Right kidney (tissue), 1 donor: ENCODE data around the gene APMAP.
"Not testable (repeated sequence)": the region's sequence is repeated elsewhere in the genome, so short reads cannot be mapped to it uniquely, and the experiment has no call there.

Experiments
- DNase-seq: peaks from one replicate; pipeline ENCODE4 v3.0.0-alpha.2; 2016

The APMAP gene

GRCh38 chr20:25007491-25008305, 15.1 kb upstream of the APMAP start:
- no peak for DNase-seq

GRCh38 chr20:25006431-25007167, 14.0 kb upstream of the APMAP start:
- no peak for DNase-seq

- no peak for DNase-seq
These were observed 13.1 kb upstream of the APMAP start for GRCh38 chr20:25005661-25006060.

DNA sequence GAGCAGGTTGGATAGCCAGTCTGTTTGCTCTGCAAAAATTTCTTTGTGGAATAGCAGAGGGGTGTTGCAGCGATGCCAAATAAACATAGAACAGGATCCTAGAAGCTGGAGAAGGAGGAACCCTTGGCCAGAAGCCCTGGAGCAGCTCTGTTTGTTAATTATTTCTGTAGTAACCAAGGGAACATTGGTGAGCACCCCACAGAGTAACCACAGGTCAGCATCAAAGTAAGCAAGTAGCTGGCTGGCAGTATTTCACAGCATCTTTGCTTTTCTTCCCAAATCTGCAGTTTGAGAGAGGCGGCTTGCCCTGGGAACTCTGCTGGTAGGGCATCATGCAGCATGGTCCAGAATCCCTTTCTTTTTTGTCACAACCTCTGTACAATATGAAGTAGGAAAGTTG, 12.7 kb upstream of the APMAP start:
- DNase-seq, result no peak

DNA sequence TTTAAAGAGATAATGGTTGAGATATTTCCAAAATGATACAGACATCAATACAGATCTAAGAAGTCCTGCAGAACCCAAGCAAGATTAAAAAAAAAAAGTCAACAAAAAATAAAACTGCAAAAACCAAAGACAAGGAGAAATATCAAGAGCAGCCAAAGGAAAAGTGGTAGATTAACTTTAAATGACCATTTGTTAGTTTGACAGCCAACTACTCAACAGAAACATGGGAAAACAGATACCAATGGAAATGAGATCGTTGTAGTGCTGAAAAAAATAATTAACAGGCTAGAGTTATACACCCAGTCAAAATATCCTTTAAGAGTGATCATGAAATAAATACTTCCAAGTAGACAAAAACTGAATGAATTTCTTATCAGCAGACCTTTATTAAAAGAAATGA, 10.5 kb upstream of the APMAP start:
- no peak for DNase-seq

GRCh38 chr20:25001323-25001722, 8.8 kb upstream of the APMAP start:
- not testable (repeated sequence) for DNase-seq

DNA sequence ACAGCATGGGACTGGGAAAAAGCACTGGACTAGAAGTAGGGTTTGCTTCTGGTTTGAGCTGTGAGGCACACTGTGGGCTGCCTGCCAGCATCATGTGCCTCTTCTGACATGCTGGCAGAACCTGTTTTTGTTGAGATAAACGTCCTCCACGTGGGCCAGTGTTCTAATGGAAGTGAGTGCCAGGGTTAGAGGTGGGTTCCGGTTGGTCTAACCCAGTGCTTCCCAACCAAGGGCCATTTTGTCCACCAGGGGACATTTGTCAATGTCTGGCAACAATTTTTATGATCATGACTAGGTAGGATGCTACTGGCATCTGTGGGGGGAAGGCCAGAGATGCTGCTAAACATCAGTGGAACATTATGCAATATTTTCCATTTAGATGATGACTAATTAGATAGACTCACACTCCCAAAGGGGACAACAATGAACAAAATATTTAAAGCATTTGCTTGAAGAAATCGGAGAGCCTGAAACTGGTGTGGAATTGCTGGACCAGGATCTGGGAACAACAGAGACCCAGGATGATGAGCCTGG, 7.8 kb upstream of the APMAP start:
- DNase-seq, result no peak

- no peak for DNase-seq
These were observed 7.0 kb upstream of the APMAP start for GRCh38 chr20:24999568-24999967.

DNA sequence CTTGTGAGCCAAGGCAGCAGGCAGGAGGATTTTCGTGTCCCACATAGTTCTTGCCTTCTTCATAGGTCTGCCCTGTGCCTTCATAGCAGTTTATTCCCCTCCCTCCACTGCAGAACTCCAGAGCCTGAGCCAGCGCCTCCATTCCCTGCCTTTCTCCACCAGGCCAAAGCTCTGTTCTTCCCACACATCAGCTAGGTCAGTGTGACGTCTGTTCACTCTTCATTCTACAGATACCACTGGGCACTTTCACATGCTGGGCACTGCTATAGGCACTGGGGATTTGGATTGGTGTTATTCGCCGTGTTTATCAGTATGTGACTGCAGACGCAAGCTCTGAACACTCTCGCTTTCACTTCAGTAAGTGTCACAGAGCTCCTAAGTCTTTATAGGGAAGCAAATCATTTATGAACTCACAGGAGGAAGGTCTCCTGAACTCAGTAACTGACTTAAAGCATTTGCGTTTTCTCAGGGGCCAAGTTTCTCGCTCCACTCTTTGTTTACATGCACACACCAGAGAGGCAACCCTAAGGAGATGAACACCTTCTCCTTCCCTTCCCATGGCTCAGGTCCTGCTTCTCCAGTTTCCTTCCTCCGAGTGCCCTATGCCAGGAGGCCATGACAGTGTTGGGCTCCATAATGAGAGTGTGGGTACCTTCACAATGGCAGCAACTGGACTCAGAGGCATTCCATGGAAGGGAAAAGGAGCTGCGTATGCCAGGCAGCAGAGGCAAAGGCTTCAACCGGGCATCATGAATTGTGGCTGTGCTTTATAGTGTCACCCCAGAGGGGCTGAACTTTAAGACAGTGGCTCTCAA, 6.3 kb upstream of the APMAP start:
- DNase-seq, result no peak

DNA sequence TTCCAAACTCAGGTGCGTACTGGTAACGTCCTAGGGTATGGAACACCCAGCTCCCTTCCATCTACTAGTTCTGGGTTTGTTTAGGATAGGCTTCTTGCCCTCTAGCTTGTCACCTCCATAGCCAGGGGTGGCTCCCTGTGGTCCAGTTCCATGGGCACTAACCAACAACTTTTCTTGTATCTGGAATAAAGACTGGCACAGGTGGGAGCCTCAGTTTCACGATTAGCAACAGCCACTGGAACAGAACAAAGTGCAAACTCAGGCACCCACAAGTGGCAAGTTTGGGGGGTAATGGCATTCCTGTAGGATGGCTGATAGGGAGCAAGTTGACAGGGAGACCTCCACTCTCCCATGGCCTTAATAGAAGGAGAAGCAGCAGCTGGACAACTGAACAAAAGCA, 5.6 kb upstream of the APMAP start:
- DNase-seq, result no peak

DNA sequence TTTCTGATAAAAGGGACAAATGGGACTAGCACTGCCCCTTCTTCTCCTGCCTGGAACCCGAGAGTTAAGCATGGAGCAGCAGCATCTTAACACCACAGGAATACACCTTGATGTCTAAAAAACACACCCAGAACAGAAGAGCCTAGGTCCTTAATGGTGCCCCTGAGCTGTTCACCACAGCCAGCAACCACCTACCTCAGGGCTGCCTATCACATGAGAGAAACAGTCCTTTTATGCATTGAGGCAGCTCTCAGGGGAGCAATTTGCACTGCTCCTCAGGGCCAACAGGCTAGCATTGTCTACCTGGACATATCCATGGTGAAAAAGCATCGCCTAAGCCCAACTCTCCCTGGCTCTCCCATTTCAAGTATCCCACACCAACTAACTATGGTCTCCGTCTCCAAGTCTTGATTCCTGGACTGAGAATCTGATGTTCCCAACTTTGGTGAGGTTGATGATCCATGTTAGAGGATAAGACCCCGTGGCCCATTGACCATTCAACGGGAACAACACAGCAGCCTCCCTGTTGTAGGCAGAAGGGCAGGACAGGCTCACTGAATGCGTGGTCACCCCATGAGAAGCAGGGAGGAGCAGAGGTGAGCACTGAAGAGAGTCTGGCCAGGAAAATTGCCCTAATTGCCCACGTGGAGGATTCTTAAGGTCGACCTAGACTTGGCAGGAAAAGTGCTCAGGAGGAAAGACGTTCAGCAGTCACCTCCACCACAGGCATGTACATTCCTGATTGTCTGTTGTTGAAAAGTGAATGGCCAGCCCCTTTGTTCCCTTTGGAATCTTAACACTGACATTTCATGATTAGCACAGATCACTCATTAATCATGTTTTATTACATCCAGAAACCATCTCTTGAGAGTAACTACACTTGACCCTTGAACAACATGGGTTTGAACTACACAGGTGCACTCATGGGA, 4.2 kb upstream of the APMAP start:
- no peak for DNase-seq

DNA sequence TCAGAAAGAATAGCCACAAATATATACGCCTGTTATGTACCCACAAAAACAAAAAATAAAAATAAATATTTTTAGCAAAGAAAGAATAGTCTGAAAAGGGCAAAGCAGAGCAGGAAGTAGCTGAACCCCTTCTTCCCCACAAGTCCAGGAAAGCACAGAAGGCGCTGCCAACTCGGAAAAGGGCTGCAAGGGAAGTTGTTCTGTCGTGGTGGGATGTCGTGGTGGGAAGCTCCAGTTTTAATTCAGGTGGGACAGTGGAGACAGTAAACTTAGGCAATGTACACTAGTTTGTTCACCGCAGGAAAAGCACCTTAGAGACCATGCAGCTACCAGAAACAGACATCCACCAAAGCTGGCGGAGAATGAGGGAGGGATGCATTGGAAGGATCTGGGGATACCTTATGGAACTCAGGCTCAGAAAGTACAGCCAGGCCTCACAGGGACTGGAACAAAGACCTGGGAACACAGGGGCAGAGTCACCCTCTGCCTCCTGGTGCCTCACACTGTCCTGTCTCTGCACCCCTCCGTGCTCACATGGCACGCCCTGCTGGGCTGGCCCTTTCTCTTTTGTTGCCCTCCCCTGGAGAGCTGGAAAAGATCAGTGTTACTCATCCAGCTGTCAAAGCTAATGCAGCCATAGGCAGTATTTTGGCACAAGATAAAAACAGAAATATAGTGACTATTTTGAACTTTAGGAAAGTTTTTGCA, 3.3 kb upstream of the APMAP start:
- no peak for DNase-seq

GRCh38 chr20:24994470-24995368, 2.2 kb upstream of the APMAP start:
- DNase-seq, result peak; percentile 74

GRCh38 chr20:24994186-24994465, 1.6 kb upstream of the APMAP start:
- no peak for DNase-seq

GRCh38 chr20:24993337-24994185, 1.0 kb upstream of the APMAP start:
- DNase-seq, result no peak

GRCh38 chr20:24991897-24992486, 559 bp downstream of the APMAP start:
- no peak for DNase-seq

DNA sequence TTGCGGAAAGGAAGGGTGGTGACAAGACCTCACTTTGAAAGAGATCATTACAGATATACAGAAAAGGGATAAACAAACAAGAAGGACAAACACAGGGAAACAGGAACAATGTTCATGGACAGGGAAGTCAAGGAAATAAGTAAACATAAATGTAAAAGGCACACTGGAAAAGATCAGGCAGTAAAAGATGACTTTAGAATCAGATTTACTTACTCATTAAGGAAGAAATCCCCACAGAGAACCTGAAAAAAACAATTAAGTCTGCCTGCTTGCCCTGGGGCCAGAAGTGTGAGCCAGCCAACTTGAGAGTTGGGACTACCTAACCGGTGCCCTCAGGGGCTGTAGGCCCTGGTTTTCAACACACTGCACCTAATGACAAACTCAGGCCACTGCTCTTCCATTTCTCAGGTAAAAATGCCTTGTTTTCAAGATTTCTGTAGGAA, 1.7 kb downstream of the APMAP start:
- DNase-seq, result no peak

DNA sequence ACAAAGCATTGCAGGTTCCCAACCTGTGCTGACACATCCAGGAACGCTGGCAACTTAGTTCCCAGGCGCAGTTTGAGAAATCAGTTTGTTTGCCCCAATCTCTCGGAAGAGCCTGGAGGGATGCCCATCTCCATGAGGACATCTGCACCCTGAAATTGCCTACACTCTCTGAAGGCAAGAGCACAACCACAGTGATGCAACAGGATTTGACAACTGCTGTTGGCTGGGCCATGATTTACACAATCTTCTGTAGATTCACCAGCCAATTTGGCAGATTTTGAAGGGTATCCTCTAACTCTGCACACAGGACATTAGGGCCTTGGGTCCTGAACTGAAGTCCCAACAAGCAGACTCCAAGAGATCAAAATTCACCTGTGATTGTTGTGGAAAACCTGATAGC, 3.4 kb downstream of the APMAP start:
- DNase-seq, result no peak
